Lung (tissue), 12 donors: ENCODE data around the gene EIF4E3. TPM values are rescaled to one million over a fixed set of nuclear protein-coding genes. Genes with fewer than 3 reads are reported as not detected.
A peak's percentile ranks its signal among the peaks of the same experiment; 100 is the strongest.

ENCODE experiments used
- ATAC-seq: fragments of 200-7000 bp; cut with Tn5 transposase; one replicate; pipeline ENCODE4 v1.9.1; 2020; ENCODE audit warnings: moderate number of reproducible peaks; ENCODE audit not compliant: insufficient read depth, low FRiP score
- DNase-seq, 3 donors: peaks; one replicate each; pipeline ENCODE4 v3.0.0-alpha.2; 2013 to 2017
- H3K27ac ChIP-seq, 2 donors: one replicate each; pipeline ENCODE4 v1.5.1; 2013; ENCODE audit warnings: mild to moderate bottlenecking in 2 of 2, moderate library complexity in 2 of 2, control low read depth in 1 of 2, inconsistent platforms in 1 of 2, low read depth in 1 of 2, low read length in 1 of 2
- H3K27me3 ChIP-seq, 3 donors: one replicate each; pipeline ENCODE4 v1.5.1; 2013; ENCODE audit warnings: low read length in 2 of 3; ENCODE audit not compliant: control insufficient read depth in 3 of 3, insufficient read depth in 3 of 3
- H3K36me3 ChIP-seq, 4 donors: one replicate each; pipeline ENCODE4 v1.5.1; 2013; ENCODE audit warnings: low read length in 4 of 4, mild to moderate bottlenecking in 1 of 4, moderate library complexity in 1 of 4; ENCODE audit not compliant: control insufficient read depth in 4 of 4, insufficient read depth in 4 of 4
- H3K4me1 ChIP-seq, 5 donors: one replicate each; pipeline ENCODE4 v1.5.1; 2013; ENCODE audit warnings: low read length in 5 of 5, mild to moderate bottlenecking in 2 of 5, moderate library complexity in 1 of 5; ENCODE audit not compliant: control insufficient read depth in 5 of 5, insufficient read depth in 5 of 5
- H3K4me3 ChIP-seq: one replicate; pipeline ENCODE4 v1.5.1; 2013; ENCODE audit warnings: mild to moderate bottlenecking, control low read depth, moderate library complexity
- H3K9ac ChIP-seq, 2 donors: one replicate each; pipeline ENCODE4 v1.5.1; 2013; ENCODE audit warnings: low read length in 2 of 2, control low read depth in 1 of 2; ENCODE audit not compliant: insufficient read depth in 1 of 2
- H3K9me3 ChIP-seq, 4 donors: one replicate each; pipeline ENCODE4 v1.5.1; 2013; ENCODE audit warnings: low read length in 3 of 4, mild to moderate bottlenecking in 1 of 4, moderate library complexity in 1 of 4; ENCODE audit not compliant: control insufficient read depth in 4 of 4, insufficient read depth in 3 of 4
- CTCF ChIP-seq: IDR thresholded peaks from 2 replicates; pipeline ENCODE4 v1.5.1; 2012; ENCODE audit warnings: mild to moderate bottlenecking; ENCODE audit errors: control extremely low read depth, extremely low read depth
- WGBS, 2 donors: extraction: QIAGEN DNeasy Blood & Tissue Kit; methylation state at CpG; one replicate each; pipeline ENCODE4 v1.1.7; 2013; 5-methylcytosine and 5-hydroxymethylcytosine counted together
- polyA plus RNA-seq, 2 donors: library from polyadenylated mRNA; stranded (reverse); fragments of 200-250 nt; gene quantifications; one replicate each; pipeline ENCODE4 v1.2.1, GENCODE V29; 2013
- total RNA-seq, 2 donors: library from RNA; depleted of rRNA in 1 of 2; stranded (reverse); fragments of >200 nt in 1 of 2; gene quantifications; one replicate each; pipeline ENCODE4 v1.2.1, GENCODE V29; 2014 to 2021
- donor health status: control.
- donor health status: control.
- donor health status: Bipolar disorder and iron deficiency.
- donor health status: healthy.
- donor health status: DM: yes; HTN: yes; CAD: no.

Gene EIF4E3
- total and polyA plus RNA-seq, 4 donors = 9.7 to 21.8 (median 12.0) TPM

GRCh38 chr3:71694358-71694999 is 30.7 kb downstream of the EIF4E3 start:
- Histone ChIP-seq H3K4me3 (no peak overlapping the region), H3K9me3 (no peaks in the 10 kb centered on the region), H3K4me1 (peaks cover 1 to 31% (median 17%) of the 10 kb centered on the region in 5 donors), H3K27me3 (no peaks in the 10 kb centered on the region), H3K27ac (peak overlapping the region in 1 of 2 donors; percentile 77), H3K9ac (no peak overlapping the region), H3K36me3 (peaks cover 0 to 2% (median 0%) of the 10 kb centered on the region in 4 donors)
- no peak for TF ChIP-seq CTCF
- peak; percentile 66 to 84 (median 80) for DNase-seq
- WGBS, 2 donors = 38 to 67% methylated on average over 4 of the region's 4 CpGs
- no peak for ATAC-seq

GRCh38 chr3:71693641-71694040 is 31.6 kb downstream of the EIF4E3 start:
- Histone ChIP-seq H3K9me3 (no peaks in the 10 kb centered on the region), H3K4me1 (peaks cover 1 to 34% (median 17%) of the 10 kb centered on the region in 5 donors), H3K9ac (no peak overlapping the region), H3K27me3 (no peaks in the 10 kb centered on the region), H3K36me3 (peaks cover 0 to 3% (median 0%) of the 10 kb centered on the region in 4 donors), H3K4me3 (no peak overlapping the region), H3K27ac (peak overlapping the region in 1 of 2 donors; percentile 37)
- WGBS, 2 donors = 60 to 82% methylated on average over 8 of the region's 8 CpGs
- TF ChIP-seq CTCF = no peak
- peak; percentile 61 for ATAC-seq
- no peak for DNase-seq

DNA sequence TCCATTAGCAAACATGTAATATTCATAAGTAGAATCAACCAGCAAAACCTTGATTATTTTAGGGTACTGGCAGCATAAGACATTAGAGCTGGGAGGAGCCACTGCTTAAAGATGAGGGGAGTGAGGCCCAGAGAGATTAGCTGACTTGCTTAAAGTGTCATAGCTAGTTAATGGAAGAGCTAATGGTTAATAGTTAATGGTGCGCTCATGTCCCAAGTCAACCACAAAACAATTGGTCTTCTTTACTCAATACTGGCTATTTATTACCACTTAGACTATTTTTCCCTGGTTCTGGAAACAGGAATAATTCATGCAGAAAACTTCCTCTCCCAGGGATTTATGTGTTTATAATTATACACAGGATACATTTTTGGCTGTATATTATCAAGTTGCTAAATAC is 33.1 kb downstream of the EIF4E3 start:
- H3K9me3 ChIP-seq = no peaks in the 10 kb centered on the region
- no peak overlapping the region for H3K27ac ChIP-seq
- ATAC-seq (no peak), DNase-seq (no peak)
- no peak overlapping the region for H3K4me3 ChIP-seq
- no peak for TF ChIP-seq CTCF
- 98 to 100% methylated on average over 1 of the region's 1 CpG for WGBS, 2 donors
- H3K4me1 ChIP-seq = peaks cover 1 to 34% (median 17%) of the 10 kb centered on the region in 5 donors
- no peak overlapping the region for H3K9ac ChIP-seq
- no peaks in the 10 kb centered on the region for H3K27me3 ChIP-seq
- peaks cover 0 to 7% (median 0%) of the 10 kb centered on the region in 4 donors for H3K36me3 ChIP-seq
